Tibial artery (tissue), 4 donors: Measurements from ENCODE around the gene ADAM11.

Experiments used
- DNase-seq, 2 donors: peaks; one replicate each; pipeline ENCODE4 v3.0.0-alpha.2; 2019
- H3K27ac ChIP-seq, 2 donors: fragments of 200-600 bp; sonication (generic) in 1 of 2; 1 replicate in 1 of 2; 2 replicates in 1 of 2; pipeline ENCODE4 v1.5.1; 2018 to 2019; ENCODE audit warnings: mild to moderate bottlenecking in 1 of 2
- H3K27me3 ChIP-seq, 2 donors: fragments of 200-600 bp; sonication (generic) in 1 of 2; one replicate each; pipeline versions ENCODE4 v1.5.1 to v1.6.0; 2016 to 2019
- H3K36me3 ChIP-seq, 3 donors: fragments of 200-600 bp; sonication (generic) in 2 of 3; one replicate each; pipeline ENCODE4 v1.5.1; 2016 to 2019; ENCODE audit warnings: mild to moderate bottlenecking in 2 of 3
- H3K4me1 ChIP-seq, 4 donors: fragments of 200-600 bp; sonication (generic) in 2 of 4; 1 replicate in 3 of 4; 2 replicates in 1 of 4; pipeline ENCODE4 v1.5.1; 2016 to 2019
- H3K4me3 ChIP-seq, 2 donors: fragments of 200-600 bp; sonication (generic) in 1 of 2; 1 replicate in 1 of 2; 2 replicates in 1 of 2; pipeline ENCODE4 v1.5.1; 2018 to 2019; ENCODE audit warnings: mild to moderate bottlenecking in 2 of 2
- H3K9me3 ChIP-seq, 3 donors: fragments of 200-600 bp; sonication (generic) in 1 of 3; one replicate each; pipeline ENCODE4 v1.5.1; 2016 to 2019
- intact Hi-C: fragments of 100-400 bp; cut with DNase I; formaldehyde crosslinking; loops from one replicate; pipeline ENCODE4 v1.15.0; 2023; ENCODE audit warnings: low total_unique reads
- TF ChIP-seq, protein P1 (sequence below), 2 experiments: fragments of 200-600 bp in 1 of 2; fragments of 450-650 bp in 1 of 2; IDR thresholded peaks; one replicate each; pipeline ENCODE4 v1.5.1; 2017 to 2019; ENCODE audit warnings: antibody characterized with exemption in 2 of 2, mild to moderate bottlenecking in 1 of 2, moderate library complexity in 1 of 2

ADAM11 gene

DNA sequence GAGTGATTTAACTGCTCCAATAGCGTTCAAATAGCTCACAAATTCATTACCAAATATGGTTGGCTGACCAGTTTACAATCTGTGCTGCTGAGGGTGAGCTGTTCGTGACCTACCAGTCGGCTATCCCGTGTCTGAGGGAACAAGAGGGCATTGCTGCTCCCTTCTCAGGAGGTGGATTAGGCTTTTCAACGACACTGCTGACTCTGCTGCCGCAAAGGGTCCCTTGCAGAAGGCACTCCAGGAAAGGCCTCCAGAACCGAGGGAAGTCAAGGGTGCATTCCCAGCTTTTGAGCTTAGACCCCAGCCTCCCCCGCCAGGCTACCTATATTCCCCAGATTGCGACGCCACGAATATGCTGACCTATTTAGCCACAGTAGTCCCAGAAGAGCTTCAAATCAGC is 39.0 kb downstream of the ADAM11 start:
- peak overlapping the region; percentile 81 to 89 for H3K27ac ChIP-seq
- H3K36me3 ChIP-seq: no peaks in the 10 kb centered on the region
- TF ChIP-seq, protein P1, sequence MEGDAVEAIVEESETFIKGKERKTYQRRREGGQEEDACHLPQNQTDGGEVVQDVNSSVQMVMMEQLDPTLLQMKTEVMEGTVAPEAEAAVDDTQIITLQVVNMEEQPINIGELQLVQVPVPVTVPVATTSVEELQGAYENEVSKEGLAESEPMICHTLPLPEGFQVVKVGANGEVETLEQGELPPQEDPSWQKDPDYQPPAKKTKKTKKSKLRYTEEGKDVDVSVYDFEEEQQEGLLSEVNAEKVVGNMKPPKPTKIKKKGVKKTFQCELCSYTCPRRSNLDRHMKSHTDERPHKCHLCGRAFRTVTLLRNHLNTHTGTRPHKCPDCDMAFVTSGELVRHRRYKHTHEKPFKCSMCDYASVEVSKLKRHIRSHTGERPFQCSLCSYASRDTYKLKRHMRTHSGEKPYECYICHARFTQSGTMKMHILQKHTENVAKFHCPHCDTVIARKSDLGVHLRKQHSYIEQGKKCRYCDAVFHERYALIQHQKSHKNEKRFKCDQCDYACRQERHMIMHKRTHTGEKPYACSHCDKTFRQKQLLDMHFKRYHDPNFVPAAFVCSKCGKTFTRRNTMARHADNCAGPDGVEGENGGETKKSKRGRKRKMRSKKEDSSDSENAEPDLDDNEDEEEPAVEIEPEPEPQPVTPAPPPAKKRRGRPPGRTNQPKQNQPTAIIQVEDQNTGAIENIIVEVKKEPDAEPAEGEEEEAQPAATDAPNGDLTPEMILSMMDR (IDR thresholded peaks at IDR 0.05): no peak
- intact Hi-C loops: no loop called here
- no peaks in the 10 kb centered on the region for H3K9me3 ChIP-seq
- DNase-seq: peak in 1 of 2 donors; percentile 81
- peaks cover 0 to 64% (median 22%) of the 10 kb centered on the region in 4 donors for H3K4me1 ChIP-seq
- H3K27me3 ChIP-seq: no peaks in the 10 kb centered on the region
- peak overlapping the region; percentile 51 to 52 for H3K4me3 ChIP-seq

DNA sequence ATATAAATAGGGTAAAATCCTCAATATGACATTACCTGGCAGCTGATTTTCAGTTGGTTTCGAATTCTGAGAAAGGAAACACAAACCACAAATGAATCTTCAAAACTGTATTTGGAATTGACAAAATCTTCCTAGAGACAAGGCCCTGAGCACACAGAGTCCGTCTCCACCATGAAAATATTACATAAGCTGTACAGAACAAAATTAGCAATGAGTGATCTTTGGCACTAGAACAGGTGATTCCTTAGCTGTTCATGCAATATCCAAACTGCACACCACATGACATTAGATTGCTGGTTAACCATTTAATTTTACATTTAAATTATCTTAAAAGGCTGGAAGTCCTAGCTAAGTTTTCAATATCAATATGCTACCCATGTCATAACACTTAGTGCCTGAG is 39.6 kb downstream of the ADAM11 start:
- Histone ChIP-seq H3K9me3 (no peaks in the 10 kb centered on the region), H3K4me1 (peaks cover 0 to 70% (median 22%) of the 10 kb centered on the region in 4 donors), H3K36me3 (no peaks in the 10 kb centered on the region), H3K27ac (peak overlapping the region; percentile 81 to 89), H3K4me3 (peak overlapping the region; percentile 51 to 52), H3K27me3 (no peaks in the 10 kb centered on the region)
- TF ChIP-seq, protein P1 (IDR thresholded peaks at IDR 0.05): no peak
- no peak for DNase-seq
- intact Hi-C loops: no loop called here

DNA sequence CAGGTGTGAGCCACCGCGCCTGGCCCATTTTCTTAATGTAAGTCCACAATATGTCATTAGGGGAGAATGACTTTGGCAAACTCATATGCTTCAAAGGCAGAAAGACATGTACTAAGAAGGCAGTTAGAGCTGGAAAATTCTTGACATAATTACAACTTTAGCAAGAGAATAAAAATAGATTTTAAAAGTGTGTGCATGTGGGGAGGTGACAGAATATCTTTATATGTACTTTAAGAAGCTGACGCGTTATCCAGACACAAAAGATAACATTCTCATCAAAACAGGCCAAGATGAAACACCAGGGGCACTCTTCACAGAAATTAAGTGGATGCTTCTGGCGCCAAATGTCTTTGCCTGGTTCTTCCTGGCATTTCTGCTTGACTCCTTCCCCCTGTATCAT is 43.1 kb downstream of the ADAM11 start:
- TF ChIP-seq, protein P1 (IDR thresholded peaks at IDR 0.05): no peak
- H3K4me1 ChIP-seq: peaks cover 0 to 56% (median 9%) of the 10 kb centered on the region in 4 donors
- H3K27ac ChIP-seq: peak overlapping the region in 1 of 2 donors; percentile 16
- H3K27me3 ChIP-seq: no peaks in the 10 kb centered on the region
- H3K4me3 ChIP-seq: no peak overlapping the region
- DNase-seq: no peak
- H3K9me3 ChIP-seq: no peaks in the 10 kb centered on the region
- intact Hi-C loops: no loop called here
- H3K36me3 ChIP-seq: peaks cover 0 to 9% (median 8%) of the 10 kb centered on the region in 3 donors

DNA sequence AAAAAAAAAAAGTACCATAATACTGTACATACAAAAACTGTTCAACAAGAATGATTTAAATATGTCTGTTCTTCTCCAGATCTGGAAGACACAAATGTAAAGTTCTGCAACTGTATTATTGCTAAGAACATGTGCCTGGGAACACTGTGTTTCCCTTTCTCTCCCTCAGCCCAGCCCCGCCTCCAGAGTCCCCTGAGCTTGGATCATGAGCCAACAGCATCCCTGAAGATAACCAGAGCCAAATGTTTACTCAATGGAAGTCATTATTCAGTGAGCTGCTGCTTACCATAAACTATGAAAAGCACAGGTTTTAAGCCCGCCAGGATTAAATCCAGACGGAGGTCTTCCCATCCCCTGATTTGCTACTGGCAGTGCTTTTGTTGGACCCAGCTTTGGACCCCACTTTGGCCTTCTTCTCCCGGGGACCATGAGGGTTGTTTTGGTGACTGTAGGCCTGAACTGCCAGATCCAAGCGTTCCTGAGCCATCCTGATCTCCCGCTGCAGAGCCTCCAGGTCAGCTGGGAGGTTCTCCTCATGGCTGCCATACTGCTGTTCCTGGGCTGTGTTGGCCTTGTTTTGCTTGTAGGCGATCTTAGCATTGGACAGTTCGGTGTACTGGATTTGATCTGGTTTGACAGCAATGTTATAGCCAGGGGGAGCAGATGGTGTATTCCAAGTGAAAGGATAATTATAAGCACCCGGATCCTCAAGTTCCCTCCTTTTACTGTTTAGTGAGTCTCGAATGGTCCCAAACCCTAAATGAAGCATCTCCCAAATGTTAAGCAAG is 45.7 kb downstream of the ADAM11 start:
- Histone ChIP-seq H3K36me3 (peaks cover 0 to 9% (median 8%) of the 10 kb centered on the region in 3 donors), H3K27ac (no peak overlapping the region), H3K9me3 (no peaks in the 10 kb centered on the region), H3K4me1 (peaks cover 0 to 44% (median 5%) of the 10 kb centered on the region in 4 donors), H3K27me3 (no peaks in the 10 kb centered on the region), H3K4me3 (no peak overlapping the region)
- DNase-seq: peak in 1 of 2 donors; percentile 38
- TF ChIP-seq, protein P1 (IDR thresholded peaks at IDR 0.05): no peak
- intact Hi-C loops: no loop called here

GRCh38 chr17:44807093-44807816 is 48.5 kb downstream of the ADAM11 start:
- Histone ChIP-seq H3K4me3 (no peak overlapping the region), H3K4me1 (peaks cover 0 to 42% (median 11%) of the 10 kb centered on the region in 4 donors), H3K36me3 (peaks cover 0 to 9% (median 8%) of the 10 kb centered on the region in 3 donors), H3K9me3 (no peaks in the 10 kb centered on the region), H3K27me3 (no peaks in the 10 kb centered on the region), H3K27ac (no peak overlapping the region)
- intact Hi-C loops: no loop called here
- DNase-seq: no peak
- TF ChIP-seq, protein P1 (IDR thresholded peaks at IDR 0.05): no peak
